Measurements from ENCODE around the gene GPANK1. TPM values are rescaled to one million over a fixed set of nuclear protein-coding genes. Genes with fewer than 3 reads are reported as not detected.

GPANK1 gene
- total and polyA plus RNA-seq, 2 of the 13 experiments (the other 11 are each of a cell fraction or from before 2014, with no cell fraction given), result 15.4 to 22.8 TPM

GRCh38 chr6:31660381-31661261 lies 4.2 kb downstream of the GPANK1 start, which contains the start of gene C6orf47 (continued):
- TF ChIP-seq SAFB2 (CRISPR knock-in tag; IDR thresholded peaks at IDR 0.05; ENCODE audit: borderline replicate concordance, low read depth), result peak; percentile 96
- peak; percentile 94 for TF ChIP-seq ZGPAT (CRISPR knock-in tag; IDR thresholded peaks at IDR 0.05)
- 0 out of 2 replicates have a peak, but pooled peaks have one; percentile 23 for TF ChIP-seq ZNF354B (CRISPR knock-in tag; IDR thresholded peaks at IDR 0.05)
- TF ChIP-seq, protein P1, sequence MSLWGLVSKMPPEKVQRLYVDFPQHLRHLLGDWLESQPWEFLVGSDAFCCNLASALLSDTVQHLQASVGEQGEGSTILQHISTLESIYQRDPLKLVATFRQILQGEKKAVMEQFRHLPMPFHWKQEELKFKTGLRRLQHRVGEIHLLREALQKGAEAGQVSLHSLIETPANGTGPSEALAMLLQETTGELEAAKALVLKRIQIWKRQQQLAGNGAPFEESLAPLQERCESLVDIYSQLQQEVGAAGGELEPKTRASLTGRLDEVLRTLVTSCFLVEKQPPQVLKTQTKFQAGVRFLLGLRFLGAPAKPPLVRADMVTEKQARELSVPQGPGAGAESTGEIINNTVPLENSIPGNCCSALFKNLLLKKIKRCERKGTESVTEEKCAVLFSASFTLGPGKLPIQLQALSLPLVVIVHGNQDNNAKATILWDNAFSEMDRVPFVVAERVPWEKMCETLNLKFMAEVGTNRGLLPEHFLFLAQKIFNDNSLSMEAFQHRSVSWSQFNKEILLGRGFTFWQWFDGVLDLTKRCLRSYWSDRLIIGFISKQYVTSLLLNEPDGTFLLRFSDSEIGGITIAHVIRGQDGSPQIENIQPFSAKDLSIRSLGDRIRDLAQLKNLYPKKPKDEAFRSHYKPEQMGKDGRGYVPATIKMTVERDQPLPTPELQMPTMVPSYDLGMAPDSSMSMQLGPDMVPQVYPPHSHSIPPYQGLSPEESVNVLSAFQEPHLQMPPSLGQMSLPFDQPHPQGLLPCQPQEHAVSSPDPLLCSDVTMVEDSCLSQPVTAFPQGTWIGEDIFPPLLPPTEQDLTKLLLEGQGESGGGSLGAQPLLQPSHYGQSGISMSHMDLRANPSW (CRISPR knock-in tag; IDR thresholded peaks at IDR 0.05; ENCODE audit: borderline replicate concordance), result peak; percentile 80; the same call in 1 of the 2 replicates
- peak; percentile 87; the same call in 1 of the 2 replicates for TF ChIP-seq KLF6 (CRISPR knock-in tag; IDR thresholded peaks at IDR 0.05)
- 0 out of 2 replicates have a peak, but pooled peaks have one; percentile 92 for TF ChIP-seq TBP (CRISPR knock-in tag; IDR thresholded peaks at IDR 0.05)
- TF ChIP-seq CHCHD3 (CRISPR knock-in tag; IDR thresholded peaks at IDR 0.05), result 0 out of 2 replicates have a peak, but pooled peaks have one; percentile 49
- no peak for TF ChIP-seq SIX4 (CRISPR knock-in tag; IDR thresholded peaks at IDR 0.05)
- no peak for TF ChIP-seq SP140L (CRISPR knock-in tag; IDR thresholded peaks at IDR 0.05; ENCODE audit: borderline replicate concordance)
- TF ChIP-seq ARID3A (IDR thresholded peaks at IDR 0.05; ENCODE audit: low read depth, low read length), result no peak
- TF ChIP-seq, protein P2, sequence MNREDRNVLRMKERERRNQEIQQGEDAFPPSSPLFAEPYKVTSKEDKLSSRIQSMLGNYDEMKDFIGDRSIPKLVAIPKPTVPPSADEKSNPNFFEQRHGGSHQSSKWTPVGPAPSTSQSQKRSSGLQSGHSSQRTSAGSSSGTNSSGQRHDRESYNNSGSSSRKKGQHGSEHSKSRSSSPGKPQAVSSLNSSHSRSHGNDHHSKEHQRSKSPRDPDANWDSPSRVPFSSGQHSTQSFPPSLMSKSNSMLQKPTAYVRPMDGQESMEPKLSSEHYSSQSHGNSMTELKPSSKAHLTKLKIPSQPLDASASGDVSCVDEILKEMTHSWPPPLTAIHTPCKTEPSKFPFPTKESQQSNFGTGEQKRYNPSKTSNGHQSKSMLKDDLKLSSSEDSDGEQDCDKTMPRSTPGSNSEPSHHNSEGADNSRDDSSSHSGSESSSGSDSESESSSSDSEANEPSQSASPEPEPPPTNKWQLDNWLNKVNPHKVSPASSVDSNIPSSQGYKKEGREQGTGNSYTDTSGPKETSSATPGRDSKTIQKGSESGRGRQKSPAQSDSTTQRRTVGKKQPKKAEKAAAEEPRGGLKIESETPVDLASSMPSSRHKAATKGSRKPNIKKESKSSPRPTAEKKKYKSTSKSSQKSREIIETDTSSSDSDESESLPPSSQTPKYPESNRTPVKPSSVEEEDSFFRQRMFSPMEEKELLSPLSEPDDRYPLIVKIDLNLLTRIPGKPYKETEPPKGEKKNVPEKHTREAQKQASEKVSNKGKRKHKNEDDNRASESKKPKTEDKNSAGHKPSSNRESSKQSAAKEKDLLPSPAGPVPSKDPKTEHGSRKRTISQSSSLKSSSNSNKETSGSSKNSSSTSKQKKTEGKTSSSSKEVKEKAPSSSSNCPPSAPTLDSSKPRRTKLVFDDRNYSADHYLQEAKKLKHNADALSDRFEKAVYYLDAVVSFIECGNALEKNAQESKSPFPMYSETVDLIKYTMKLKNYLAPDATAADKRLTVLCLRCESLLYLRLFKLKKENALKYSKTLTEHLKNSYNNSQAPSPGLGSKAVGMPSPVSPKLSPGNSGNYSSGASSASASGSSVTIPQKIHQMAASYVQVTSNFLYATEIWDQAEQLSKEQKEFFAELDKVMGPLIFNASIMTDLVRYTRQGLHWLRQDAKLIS (CRISPR knock-in tag; IDR thresholded peaks at IDR 0.05), result peak; percentile 70; the same call in 1 of the 2 replicates
- peak; percentile 70 for TF ChIP-seq TARDBP (CRISPR knock-in tag; IDR thresholded peaks at IDR 0.05)
- TF ChIP-seq ZNF496 (CRISPR knock-in tag; IDR thresholded peaks at IDR 0.05; ENCODE audit: insufficient replicate concordance), result no peak
- TF ChIP-seq, protein P3, sequence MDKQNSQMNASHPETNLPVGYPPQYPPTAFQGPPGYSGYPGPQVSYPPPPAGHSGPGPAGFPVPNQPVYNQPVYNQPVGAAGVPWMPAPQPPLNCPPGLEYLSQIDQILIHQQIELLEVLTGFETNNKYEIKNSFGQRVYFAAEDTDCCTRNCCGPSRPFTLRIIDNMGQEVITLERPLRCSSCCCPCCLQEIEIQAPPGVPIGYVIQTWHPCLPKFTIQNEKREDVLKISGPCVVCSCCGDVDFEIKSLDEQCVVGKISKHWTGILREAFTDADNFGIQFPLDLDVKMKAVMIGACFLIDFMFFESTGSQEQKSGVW (CRISPR knock-in tag; IDR thresholded peaks at IDR 0.05; ENCODE audit: borderline replicate concordance), result no peak
- TF ChIP-seq, protein P4, sequence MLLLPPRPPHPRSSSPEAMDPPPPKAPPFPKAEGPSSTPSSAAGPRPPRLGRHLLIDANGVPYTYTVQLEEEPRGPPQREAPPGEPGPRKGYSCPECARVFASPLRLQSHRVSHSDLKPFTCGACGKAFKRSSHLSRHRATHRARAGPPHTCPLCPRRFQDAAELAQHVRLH (CRISPR knock-in tag; IDR thresholded peaks at IDR 0.05; ENCODE audit: borderline replicate concordance, low read depth), result no peak; the same call in 1 of the 2 replicates
- TF ChIP-seq CCAR2 (optimal IDR thresholded peaks at IDR 0.05; ENCODE audit: low read depth, low read length), result no peak

Data from HepG2 (cell line).